GM08714 (cell line): ENCODE results near the gene PDGFRB.

Source experiments
- H3K4me3 ChIP-seq: fragments of 200-500 bp; sonication (Bioruptor generic); 2 replicates; pipeline ENCODE4 v1.5.1; 2014; ENCODE audit warnings: mild to moderate bottlenecking, low read length, inconsistent platforms
- ZNF274 ChIP-seq: IDR thresholded peaks from 2 replicates; pipeline ENCODE4 v1.6.1; 2012; ENCODE audit warnings: mild to moderate bottlenecking, low read depth, low read length

PDGFRB gene

DNA sequence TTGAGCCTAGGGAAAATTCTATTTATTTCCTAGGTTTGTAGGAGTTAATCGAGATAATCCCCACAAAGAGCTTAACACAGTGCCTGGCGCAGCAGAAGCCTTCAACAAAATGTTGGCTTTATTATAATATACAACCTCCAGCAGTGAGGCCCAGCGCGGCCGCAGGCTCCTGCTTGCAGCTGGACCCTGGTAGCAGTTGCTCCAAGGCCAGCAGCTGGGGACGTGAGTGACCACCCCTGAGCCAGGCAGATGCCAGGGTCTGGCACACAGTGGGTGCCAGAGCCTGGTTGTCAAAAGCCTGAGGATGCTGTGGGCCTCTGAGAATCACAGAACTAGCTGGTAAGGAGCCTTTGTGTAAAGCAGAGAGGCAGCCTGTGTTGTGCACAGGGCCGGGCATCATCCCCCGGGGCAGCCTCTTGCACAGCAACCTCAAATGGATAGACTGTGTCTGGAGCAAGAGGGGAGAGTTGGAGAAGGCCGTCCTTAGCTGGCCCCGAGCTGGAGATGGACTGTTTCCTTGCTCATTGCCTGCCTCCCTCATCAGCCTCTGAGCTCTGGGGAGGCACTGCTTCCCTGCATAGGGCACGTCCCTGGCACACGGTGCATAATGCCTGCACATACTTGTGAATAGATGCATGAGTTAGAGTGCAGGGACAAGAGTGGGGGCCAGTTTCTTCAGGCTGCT is 86.5 kb downstream of the PDGFRB start:
- TF ChIP-seq ZNF274 = no peak

DNA sequence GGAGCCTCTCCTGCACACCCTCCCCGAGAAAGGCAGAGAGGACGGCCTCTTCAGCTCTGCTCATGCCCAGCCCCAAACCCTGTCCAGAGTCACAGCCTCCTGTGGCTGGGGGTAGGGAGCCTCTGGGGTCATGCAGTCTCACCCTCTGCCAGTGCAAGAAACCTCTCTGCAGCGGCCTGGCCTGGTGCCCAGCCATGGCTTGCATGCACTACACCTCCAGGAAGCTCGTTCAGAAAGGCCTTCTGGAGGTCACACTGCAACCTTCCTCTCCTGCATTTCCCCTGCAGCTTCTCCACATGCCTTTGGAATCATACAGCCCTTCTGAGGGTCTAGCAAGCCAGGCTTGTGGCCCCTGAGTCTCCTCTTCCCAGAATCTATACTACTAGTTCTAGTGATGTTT is 87.2 kb downstream of the PDGFRB start:
- no peak for TF ChIP-seq ZNF274
- no peak overlapping the region for H3K4me3 ChIP-seq

More for the DNA sequence above, 86.5 kb downstream of the PDGFRB start:
- H3K4me3 ChIP-seq = no peak overlapping the region

DNA sequence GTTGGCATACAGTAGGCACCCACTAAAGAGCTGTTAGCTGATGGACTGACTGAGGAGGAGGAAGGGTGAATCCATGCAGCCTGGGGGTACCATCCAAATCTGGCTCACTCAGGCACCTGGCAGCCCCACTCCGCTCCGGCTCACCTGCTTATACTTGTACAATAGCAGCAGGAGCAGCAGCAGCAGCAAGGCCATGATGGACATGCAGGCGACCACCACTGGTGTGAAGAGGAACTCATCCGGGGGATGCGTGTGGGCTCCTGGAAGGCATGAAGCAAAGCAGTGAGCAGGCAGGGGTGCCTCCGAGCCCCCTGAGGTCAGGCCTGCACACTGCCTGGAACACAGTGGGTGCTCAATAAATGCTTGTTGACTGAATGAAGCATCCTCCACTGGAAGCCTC is 87.6 kb downstream of the PDGFRB start:
- no peak overlapping the region for H3K4me3 ChIP-seq
- TF ChIP-seq ZNF274 = no peak

DNA sequence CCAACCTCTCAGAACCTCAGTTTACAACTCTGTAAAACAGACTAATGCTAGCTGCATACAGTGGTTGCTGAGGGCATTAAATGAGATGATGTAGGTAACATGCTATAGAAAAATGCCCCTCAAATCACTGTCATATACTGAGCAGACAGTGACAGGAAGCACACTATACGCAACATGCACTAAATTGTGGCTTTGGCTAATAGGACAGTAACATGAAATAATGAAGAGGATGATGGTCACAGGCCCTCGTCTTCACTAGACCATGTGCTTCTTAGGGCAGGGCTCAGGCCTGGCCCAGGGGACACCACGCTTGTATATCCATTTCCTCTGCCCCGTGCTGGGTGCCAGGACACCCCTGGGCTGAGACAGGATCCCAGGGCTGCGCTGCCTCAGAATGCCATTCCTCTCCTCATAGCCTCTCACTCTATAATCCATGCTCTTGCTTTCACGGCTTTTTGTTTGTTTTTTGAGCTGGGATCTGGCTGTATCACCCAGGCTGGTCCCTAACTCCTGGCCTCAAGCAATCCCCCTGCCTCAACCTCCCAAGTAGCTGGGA is 88.2 kb downstream of the PDGFRB start:
- no peak overlapping the region for H3K4me3 ChIP-seq
- TF ChIP-seq ZNF274 = no peak

DNA sequence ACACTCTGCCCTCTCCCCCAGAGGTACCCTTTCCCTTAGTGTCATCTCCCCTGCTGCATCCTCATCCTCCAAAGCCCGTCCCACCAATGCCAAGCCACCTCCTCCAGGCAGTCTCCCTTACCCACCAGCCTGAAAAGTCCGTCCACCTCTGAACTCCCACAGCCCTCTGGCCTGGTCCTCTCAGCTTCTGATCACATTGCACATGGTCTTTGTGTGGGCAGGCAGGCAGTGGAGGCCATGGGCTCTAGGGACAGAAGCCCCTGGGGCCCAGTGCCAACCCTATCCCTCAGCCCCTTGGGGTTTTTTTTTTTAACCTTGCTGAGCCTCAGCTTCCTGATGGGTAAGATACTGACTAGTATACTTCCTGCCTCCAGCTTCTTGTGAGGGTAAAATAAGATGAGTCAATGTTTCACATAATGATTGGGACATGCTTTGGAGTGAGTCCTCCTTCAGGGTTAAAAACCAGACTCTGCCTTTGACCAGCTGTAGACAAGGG is 88.7 kb downstream of the PDGFRB start:
- no peak for TF ChIP-seq ZNF274

DNA sequence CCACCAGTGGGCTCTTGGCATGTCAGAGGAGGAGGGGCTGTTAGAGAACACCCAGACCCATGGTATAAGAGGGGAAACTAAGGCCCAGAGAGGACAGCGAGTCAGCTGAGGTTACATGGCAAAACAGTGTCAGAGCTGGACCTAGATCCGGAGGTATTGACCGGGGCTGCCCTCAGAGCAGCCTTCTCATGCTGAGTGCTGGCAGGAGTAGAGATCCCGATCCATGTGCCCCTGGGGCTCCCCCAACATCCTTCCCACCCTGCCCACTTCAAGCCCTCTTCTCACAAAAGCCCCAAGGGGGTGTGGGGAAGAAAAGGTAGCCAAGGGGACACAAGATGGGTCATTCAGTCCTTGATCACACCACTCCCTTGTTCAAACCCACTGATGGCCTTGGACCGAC is 89.2 kb downstream of the PDGFRB start:
- H3K4me3 ChIP-seq = no peak overlapping the region
- TF ChIP-seq ZNF274 = no peak

More for the DNA sequence above, 88.7 kb downstream of the PDGFRB start:
- no peak overlapping the region for H3K4me3 ChIP-seq

DNA sequence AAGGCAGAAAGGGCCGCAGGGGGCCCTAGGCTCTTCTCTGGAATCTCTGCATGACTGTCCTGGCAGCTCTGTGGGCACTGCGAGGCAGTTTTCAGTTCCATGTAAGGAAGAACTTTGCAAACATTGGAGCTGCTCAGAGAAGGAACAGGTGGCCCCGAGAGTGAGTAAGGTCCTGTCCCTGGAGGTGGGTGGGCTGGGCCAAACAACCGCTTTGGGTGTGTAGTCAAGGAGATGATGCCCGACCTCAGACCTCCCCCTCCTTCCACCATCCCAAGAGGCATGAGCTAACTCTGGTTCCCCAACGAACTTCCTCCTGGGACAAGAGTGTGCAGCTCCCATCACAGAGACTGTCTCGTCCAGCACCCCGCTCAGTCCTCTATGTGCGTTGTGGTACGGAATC is 89.8 kb downstream of the PDGFRB start:
- no peak for TF ChIP-seq ZNF274

DNA sequence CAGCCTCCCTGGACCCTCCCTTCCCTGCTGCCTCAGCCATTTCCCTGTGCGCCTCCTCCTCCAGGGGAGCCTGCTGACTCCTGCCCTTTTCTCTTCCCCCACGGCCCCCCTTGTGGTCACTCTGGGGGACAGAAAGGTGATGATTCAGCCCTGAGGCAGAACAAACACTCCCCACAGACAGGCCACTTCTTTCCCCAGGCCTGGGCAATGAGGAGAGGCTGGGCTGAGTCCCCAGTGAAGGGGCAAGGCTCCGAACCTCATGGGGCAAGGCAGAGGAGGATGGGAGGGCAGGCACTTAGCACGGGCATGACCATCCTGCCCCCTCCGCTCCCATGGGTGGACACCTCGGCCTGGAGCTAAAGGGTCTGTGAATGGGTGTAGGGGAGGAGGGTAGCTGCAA is 90.3 kb downstream of the PDGFRB start:
- no peak overlapping the region for H3K4me3 ChIP-seq
- TF ChIP-seq ZNF274 = no peak

More for the DNA sequence above, 89.8 kb downstream of the PDGFRB start:
- H3K4me3 ChIP-seq = no peak overlapping the region

DNA sequence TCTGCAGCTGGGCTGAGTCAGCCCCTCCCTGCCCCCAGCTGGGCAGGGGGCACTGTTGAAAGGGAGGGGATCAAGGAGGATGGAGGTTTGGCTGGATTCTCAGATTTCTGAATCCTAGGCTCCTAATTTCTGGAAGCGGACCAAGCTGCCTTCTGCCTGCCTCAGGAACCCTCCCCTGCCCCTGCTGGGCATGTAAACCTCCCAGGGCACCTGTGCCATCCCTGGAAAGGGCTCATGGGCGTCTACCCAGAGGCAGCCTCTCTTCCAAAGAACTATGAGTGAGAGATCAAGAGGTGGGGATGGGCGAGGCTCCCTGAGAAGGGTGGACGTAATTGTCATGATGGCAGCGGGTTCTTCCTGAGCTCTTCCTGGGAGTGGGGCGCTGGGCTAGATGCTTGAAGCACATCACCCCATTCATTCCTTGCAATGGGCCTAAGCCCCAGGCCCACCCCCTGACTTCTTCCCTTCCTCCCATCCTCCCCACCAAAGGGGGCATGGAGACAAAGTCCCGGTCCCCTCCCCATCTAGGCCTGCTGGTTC is 90.9 kb downstream of the PDGFRB start:
- no peak for TF ChIP-seq ZNF274
- H3K4me3 ChIP-seq = no peak overlapping the region
